K562 (cell line): Measurements from ENCODE around the gene CDK11B. TPM values are rescaled to one million over a fixed set of nuclear protein-coding genes. Genes with fewer than 3 reads are reported as not detected.

Experiments used
- BDP1 ChIP-seq: IDR thresholded peaks from 3 replicates; pipeline ENCODE4 v1.6.1; 2011; ENCODE audit not compliant: insufficient read length, insufficient read depth
- FOXA1 ChIP-seq: fragments of 450-650 bp; IDR thresholded peaks from 2 replicates; pipeline ENCODE4 v1.6.1; 2016; ENCODE audit warnings: mild to moderate bottlenecking, borderline replicate concordance
- FOXP1 ChIP-seq: sonication (generic); formaldehyde crosslinking; IDR thresholded peaks from 2 replicates; pipeline ENCODE4 v1.8.0; 2022; ENCODE audit warnings: mild to moderate bottlenecking, missing genetic modification reagents
- GABPB1 ChIP-seq: sonication (generic); formaldehyde crosslinking; IDR thresholded peaks from 2 replicates; pipeline ENCODE4 v1.8.0; 2022; ENCODE audit warnings: mild to moderate bottlenecking, missing genetic modification reagents
- KAT8 ChIP-seq: fragments of 450-650 bp; IDR thresholded peaks from 2 replicates; pipeline ENCODE4 v1.6.1; 2016; ENCODE audit warnings: low read depth, mild to moderate bottlenecking
- MAFG ChIP-seq: fragments of 450-650 bp; conservative IDR thresholded peaks from 2 replicates; pipeline ENCODE4 v1.6.1; 2016; ENCODE audit warnings: missing genetic modification characterization, missing compliant biosample characterization
- MAZ ChIP-seq, 2 experiments: fragments of 450-650 bp in 1 of 2; sonication (generic) in 1 of 2; formaldehyde crosslinking; IDR thresholded peaks in 1 of 2; conservative IDR thresholded peaks in 1 of 2; 2 replicates each; pipeline versions ENCODE4 v1.4.0 to v1.5.0; 2020; ENCODE audit warnings: mild to moderate bottlenecking in 1 of 2, missing genetic modification reagents in 1 of 2
- MECOM ChIP-seq: fragments of 250-450 bp; sonication (Bioruptor Pico); IDR thresholded peaks from 2 replicates; pipeline ENCODE4 v1.8.0; 2022; ENCODE audit warnings: inconsistent platforms
- SIX5 ChIP-seq, 2 experiments: IDR thresholded peaks; 2 replicates each; pipeline ENCODE4 v1.6.1; 2011; ENCODE audit warnings: low read length in 2 of 2, borderline replicate concordance in 1 of 2, low read depth in 1 of 2, mild to moderate bottlenecking in 1 of 2, moderate library complexity in 1 of 2; ENCODE audit not compliant: insufficient read depth in 1 of 2
- SMARCA5 ChIP-seq: fragments of 450-650 bp; IDR thresholded peaks from 2 replicates; pipeline ENCODE4 v1.6.1; 2016
- TRIM24 ChIP-seq, 2 experiments: fragments of 450-650 bp; IDR thresholded peaks; 2 replicates each; pipeline ENCODE4 v1.6.1; 2016
- ZFP36 ChIP-seq: fragments of 150-350 bp; IDR thresholded peaks from 2 replicates; pipeline ENCODE4 v1.6.1; 2018; ENCODE audit warnings: low read length, low read depth; ENCODE audit not compliant: partially characterized antibody
- ZNF165 ChIP-seq: fragments of 250-450 bp; sonication (Bioruptor Pico); IDR thresholded peaks from 2 replicates; pipeline ENCODE4 v1.4.0; 2020; ENCODE audit warnings: borderline replicate concordance
- polyA plus RNA-seq, 8 experiments: library from polyadenylated mRNA; depleted of rRNA in 4 of 8; stranded (reverse) in 5 of 8; unstranded in 3 of 8; fragments of >200 nt; fragmentation: Nextera tagmentation in 2 of 8; fragmentation: Illumina TruSeq in 1 of 8; extraction: Ambion mirVana in 2 of 8; extraction: Trizol in 1 of 8; gene quantifications; 2 replicates each; pipeline versions ENCODE4 v1.2.1 to v1.2.3, GENCODE V29; 2011 to 2014; ENCODE audit warnings: inconsistent platforms in 1 of 8, missing spikeins in 1 of 8
- total RNA-seq, 7 experiments: library from RNA; depleted of rRNA in 6 of 7; stranded (reverse); fragments of >200 nt in 6 of 7; fragmentation: Illumina TruSeq in 2 of 7; extraction: Trizol in 2 of 7; gene quantifications; 2 replicates each; pipeline versions ENCODE4 v1.2.1 to v1.2.3, GENCODE V29; 2011 to 2021; ENCODE audit warnings: low replicate concordance in 1 of 7
- TF ChIP-seq, protein P1 (sequence below): fragments of 200-400 bp; formaldehyde crosslinking; IDR thresholded peaks from 2 replicates; pipeline ENCODE4 v1.6.1; 2017; ENCODE audit warnings: mild to moderate bottlenecking, low read depth, low read length, moderate library complexity
- TF ChIP-seq, protein P2 (sequence below): sonication (generic); formaldehyde crosslinking; IDR thresholded peaks from 2 replicates; pipeline ENCODE4 v1.8.0; 2022; ENCODE audit warnings: mild to moderate bottlenecking, low read depth, missing genetic modification reagents
- TF ChIP-seq, protein P3 (sequence below): sonication (generic); formaldehyde crosslinking; IDR thresholded peaks from 2 replicates; pipeline ENCODE4 v1.8.1; 2022; ENCODE audit warnings: missing genetic modification reagents
- TF ChIP-seq, protein P4 (sequence below): sonication (generic); formaldehyde crosslinking; IDR thresholded peaks from 2 replicates; pipeline ENCODE4 v1.8.0; 2023; ENCODE audit warnings: mild to moderate bottlenecking, missing genetic modification reagents
- TF ChIP-seq, protein P5 (sequence below): fragments of 450-650 bp; IDR thresholded peaks from 2 replicates; pipeline ENCODE4 v1.6.1; 2016; ENCODE audit warnings: antibody characterized with exemption

Gene CDK11B
- total and polyA plus RNA-seq, 9 of the 15 experiments (the other 6 are each of a cell fraction or from before 2014, with no cell fraction given) = 2.8 to 52.2 (median 19.5) TPM

DNA sequence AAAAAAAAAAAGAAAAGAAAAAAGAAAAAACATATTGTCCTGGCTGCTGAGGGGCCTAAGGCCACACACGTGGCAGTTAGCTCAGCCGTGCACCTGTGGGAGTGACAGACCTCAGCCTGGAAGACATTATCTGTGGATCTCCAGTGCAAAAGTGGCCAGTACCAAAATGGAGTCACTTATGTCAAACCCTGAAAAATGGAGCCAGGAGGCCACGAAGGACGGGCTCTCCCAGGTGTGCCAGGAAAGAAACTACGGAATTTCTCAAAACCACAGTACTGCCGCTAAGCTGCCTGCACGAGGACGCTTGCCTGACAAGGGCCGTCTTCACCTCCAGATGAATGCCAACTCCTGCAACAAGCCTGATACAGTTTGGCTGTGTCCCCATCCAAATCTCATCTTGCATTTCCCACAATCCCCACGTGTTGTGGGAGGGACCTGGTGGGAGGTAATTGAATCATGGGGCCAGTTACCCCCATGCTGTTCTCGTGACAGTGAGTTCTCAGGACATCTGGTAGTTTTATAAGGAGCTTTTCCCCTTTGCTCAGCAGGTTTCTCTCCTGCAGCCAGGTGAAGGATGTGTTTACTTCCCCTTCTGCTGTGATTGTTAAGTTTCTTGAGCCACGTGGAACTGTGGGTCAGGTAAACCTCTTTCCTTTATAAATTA lies 48.9 kb downstream of the CDK11B start (continued):
- TF ChIP-seq, protein P1, sequence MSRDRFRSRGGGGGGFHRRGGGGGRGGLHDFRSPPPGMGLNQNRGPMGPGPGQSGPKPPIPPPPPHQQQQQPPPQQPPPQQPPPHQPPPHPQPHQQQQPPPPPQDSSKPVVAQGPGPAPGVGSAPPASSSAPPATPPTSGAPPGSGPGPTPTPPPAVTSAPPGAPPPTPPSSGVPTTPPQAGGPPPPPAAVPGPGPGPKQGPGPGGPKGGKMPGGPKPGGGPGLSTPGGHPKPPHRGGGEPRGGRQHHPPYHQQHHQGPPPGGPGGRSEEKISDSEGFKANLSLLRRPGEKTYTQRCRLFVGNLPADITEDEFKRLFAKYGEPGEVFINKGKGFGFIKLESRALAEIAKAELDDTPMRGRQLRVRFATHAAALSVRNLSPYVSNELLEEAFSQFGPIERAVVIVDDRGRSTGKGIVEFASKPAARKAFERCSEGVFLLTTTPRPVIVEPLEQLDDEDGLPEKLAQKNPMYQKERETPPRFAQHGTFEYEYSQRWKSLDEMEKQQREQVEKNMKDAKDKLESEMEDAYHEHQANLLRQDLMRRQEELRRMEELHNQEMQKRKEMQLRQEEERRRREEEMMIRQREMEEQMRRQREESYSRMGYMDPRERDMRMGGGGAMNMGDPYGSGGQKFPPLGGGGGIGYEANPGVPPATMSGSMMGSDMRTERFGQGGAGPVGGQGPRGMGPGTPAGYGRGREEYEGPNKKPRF = no peak
- TF ChIP-seq TRIM24 (IDR thresholded peaks at IDR 0.05) (no peak), ZNF165 (CRISPR knock-in tag) (peak; percentile 89; the same call in 1 of the 2 replicates), KAT8 (no peak), SIX5 (IDR thresholded peaks at IDR 0.05; ENCODE audit: borderline replicate concordance in 1 of 2, insufficient read depth in 1 of 2, low read depth in 1 of 2, low read length in 2 of 2) (no peak), GABPB1 (CRISPR knock-in tag) (no peak), ZFP36 (no peak), FOXA1 (no peak), MAZ (CRISPR knock-in tag; conservative IDR thresholded peaks at IDR 0.05 in 1 of 2, IDR thresholded peaks at IDR 0.05 in 1 of 2) (0 out of 4 replicates have a peak, but pooled peaks of 1 of the 2 experiments have one; percentile 34), MECOM (CRISPR knock-in tag) (peak; percentile 80), BDP1 (no peak), SMARCA5 (no peak), FOXP1 (CRISPR knock-in tag) (no peak), MAFG (tag) (peak; percentile 22; the same call in 1 of the 2 replicates)
- TF ChIP-seq, protein P2, sequence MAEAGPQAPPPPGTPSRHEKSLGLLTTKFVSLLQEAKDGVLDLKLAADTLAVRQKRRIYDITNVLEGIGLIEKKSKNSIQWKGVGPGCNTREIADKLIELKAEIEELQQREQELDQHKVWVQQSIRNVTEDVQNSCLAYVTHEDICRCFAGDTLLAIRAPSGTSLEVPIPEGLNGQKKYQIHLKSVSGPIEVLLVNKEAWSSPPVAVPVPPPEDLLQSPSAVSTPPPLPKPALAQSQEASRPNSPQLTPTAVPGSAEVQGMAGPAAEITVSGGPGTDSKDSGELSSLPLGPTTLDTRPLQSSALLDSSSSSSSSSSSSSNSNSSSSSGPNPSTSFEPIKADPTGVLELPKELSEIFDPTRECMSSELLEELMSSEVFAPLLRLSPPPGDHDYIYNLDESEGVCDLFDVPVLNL (CRISPR knock-in tag) = no peak
- TF ChIP-seq, protein P3, sequence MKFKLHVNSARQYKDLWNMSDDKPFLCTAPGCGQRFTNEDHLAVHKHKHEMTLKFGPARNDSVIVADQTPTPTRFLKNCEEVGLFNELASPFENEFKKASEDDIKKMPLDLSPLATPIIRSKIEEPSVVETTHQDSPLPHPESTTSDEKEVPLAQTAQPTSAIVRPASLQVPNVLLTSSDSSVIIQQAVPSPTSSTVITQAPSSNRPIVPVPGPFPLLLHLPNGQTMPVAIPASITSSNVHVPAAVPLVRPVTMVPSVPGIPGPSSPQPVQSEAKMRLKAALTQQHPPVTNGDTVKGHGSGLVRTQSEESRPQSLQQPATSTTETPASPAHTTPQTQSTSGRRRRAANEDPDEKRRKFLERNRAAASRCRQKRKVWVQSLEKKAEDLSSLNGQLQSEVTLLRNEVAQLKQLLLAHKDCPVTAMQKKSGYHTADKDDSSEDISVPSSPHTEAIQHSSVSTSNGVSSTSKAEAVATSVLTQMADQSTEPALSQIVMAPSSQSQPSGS (CRISPR knock-in tag) = no peak
- TF ChIP-seq, protein P4, sequence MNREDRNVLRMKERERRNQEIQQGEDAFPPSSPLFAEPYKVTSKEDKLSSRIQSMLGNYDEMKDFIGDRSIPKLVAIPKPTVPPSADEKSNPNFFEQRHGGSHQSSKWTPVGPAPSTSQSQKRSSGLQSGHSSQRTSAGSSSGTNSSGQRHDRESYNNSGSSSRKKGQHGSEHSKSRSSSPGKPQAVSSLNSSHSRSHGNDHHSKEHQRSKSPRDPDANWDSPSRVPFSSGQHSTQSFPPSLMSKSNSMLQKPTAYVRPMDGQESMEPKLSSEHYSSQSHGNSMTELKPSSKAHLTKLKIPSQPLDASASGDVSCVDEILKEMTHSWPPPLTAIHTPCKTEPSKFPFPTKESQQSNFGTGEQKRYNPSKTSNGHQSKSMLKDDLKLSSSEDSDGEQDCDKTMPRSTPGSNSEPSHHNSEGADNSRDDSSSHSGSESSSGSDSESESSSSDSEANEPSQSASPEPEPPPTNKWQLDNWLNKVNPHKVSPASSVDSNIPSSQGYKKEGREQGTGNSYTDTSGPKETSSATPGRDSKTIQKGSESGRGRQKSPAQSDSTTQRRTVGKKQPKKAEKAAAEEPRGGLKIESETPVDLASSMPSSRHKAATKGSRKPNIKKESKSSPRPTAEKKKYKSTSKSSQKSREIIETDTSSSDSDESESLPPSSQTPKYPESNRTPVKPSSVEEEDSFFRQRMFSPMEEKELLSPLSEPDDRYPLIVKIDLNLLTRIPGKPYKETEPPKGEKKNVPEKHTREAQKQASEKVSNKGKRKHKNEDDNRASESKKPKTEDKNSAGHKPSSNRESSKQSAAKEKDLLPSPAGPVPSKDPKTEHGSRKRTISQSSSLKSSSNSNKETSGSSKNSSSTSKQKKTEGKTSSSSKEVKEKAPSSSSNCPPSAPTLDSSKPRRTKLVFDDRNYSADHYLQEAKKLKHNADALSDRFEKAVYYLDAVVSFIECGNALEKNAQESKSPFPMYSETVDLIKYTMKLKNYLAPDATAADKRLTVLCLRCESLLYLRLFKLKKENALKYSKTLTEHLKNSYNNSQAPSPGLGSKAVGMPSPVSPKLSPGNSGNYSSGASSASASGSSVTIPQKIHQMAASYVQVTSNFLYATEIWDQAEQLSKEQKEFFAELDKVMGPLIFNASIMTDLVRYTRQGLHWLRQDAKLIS (CRISPR knock-in tag) = no peak
- TF ChIP-seq, protein P5, sequence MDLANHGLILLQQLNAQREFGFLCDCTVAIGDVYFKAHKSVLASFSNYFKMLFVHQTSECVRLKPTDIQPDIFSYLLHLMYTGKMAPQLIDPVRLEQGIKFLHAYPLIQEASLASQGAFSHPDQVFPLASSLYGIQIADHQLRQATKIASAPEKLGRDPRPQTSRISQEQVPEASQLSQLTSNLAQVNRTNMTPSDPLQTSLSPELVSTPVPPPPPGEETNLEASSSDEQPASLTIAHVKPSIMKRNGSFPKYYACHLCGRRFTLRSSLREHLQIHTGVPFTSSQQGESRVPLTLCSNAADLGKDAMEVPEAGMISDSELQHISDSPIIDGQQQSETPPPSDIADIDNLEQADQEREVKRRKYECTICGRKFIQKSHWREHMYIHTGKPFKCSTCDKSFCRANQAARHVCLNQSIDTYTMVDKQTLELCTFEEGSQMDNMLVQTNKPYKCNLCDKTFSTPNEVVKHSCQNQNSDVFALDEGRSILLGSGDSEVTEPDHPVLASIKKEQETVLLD = no peak; the same call in 1 of the 2 replicates
